Hepatocyte (in vitro differentiated cells): ENCODE measurements around the gene APOA4. TPM values are rescaled to one million over a fixed set of nuclear protein-coding genes. Genes with fewer than 3 reads are reported as not detected.

Source experiments
- DNase-seq: peaks from one replicate; pipeline ENCODE4 v3.0.0-alpha.2; 2016; ENCODE audit warnings: low spot score
- H2AFZ ChIP-seq: fragments of 200-600 bp; sonication (generic); 2 replicates; pipeline ENCODE4 v1.6.0; 2016; ENCODE audit warnings: antibody characterized with exemption, mild to moderate bottlenecking
- H3K27ac ChIP-seq: fragments of 200-600 bp; sonication (generic); 2 replicates; pipeline ENCODE4 v1.5.1; 2016; ENCODE audit warnings: mild to moderate bottlenecking
- H3K27me3 ChIP-seq: fragments of 200-600 bp; sonication (generic); 2 replicates; pipeline ENCODE4 v1.6.1; 2016
- H3K36me3 ChIP-seq: fragments of 200-600 bp; sonication (generic); replicated peaks from 2 replicates; pipeline ENCODE4 v1.5.1; 2016; ENCODE audit warnings: low read depth; ENCODE audit not compliant: insufficient read depth
- H3K4me1 ChIP-seq: fragments of 200-600 bp; sonication (generic); 2 replicates; pipeline ENCODE4 v1.5.1; 2016; ENCODE audit warnings: mild to moderate bottlenecking, moderate library complexity; ENCODE audit not compliant: insufficient read depth
- H3K4me2 ChIP-seq: fragments of 200-600 bp; sonication (generic); 2 replicates; pipeline ENCODE4 v1.6.0; 2016
- H3K4me3 ChIP-seq: fragments of 200-600 bp; sonication (generic); 2 replicates; pipeline ENCODE4 v1.5.1; 2016; ENCODE audit warnings: mild to moderate bottlenecking
- H3K79me2 ChIP-seq: fragments of 200-600 bp; sonication (generic); 2 replicates; pipeline ENCODE4 v1.6.0; 2017; ENCODE audit warnings: mild to moderate bottlenecking
- H3K9me2 ChIP-seq: fragments of 200-600 bp; sonication (generic); replicated peaks from 2 replicates; pipeline ENCODE4 v1.6.0; 2017; ENCODE audit warnings: mild to moderate bottlenecking; ENCODE audit not compliant: insufficient read depth
- H3K9me3 ChIP-seq: fragments of 200-600 bp; sonication (generic); 2 replicates; pipeline ENCODE4 v1.5.1; 2016; ENCODE audit warnings: low read depth, mild to moderate bottlenecking
- H4K20me1 ChIP-seq: fragments of 200-600 bp; sonication (generic); 2 replicates; pipeline ENCODE4 v1.6.0; 2016; ENCODE audit warnings: mild to moderate bottlenecking; ENCODE audit not compliant: insufficient read depth, poor library complexity, severe bottlenecking
- CTCF ChIP-seq: fragments of 200-600 bp; sonication (generic); IDR thresholded peaks from 2 replicates; pipeline ENCODE4 v1.5.1; 2016; ENCODE audit warnings: antibody characterized with exemption, mild to moderate bottlenecking; ENCODE audit not compliant: poor library complexity
- EZH2 ChIP-seq: fragments of 200-600 bp; sonication (generic); IDR thresholded peaks from 2 replicates; pipeline ENCODE4 v1.6.1; 2016; ENCODE audit warnings: antibody characterized with exemption, mild to moderate bottlenecking, borderline replicate concordance
- EZH2phosphoT487 ChIP-seq: fragments of 200-600 bp; sonication (generic); IDR thresholded peaks from one replicate; pipeline ENCODE4 v1.6.1; 2018; ENCODE audit warnings: antibody characterized with exemption, mild to moderate bottlenecking, low read depth, moderate library complexity; ENCODE audit not compliant: unreplicated experiment, severe bottlenecking
- WGBS: methylation state at CpG from one replicate; pipeline ENCODE4 v1.1.6; 2016; ENCODE audit warnings: low lambda C conversion rate; ENCODE audit errors: missing lambda C conversion rate; 5-methylcytosine and 5-hydroxymethylcytosine counted together
- polyA plus RNA-seq: library from polyadenylated mRNA; unstranded; fragments of >200 nt; fragmentation: Nextera tagmentation; extraction: Ambion mirVana; gene quantifications from 2 replicates; pipeline ENCODE4 v1.2.1, GENCODE V29; 2016
- total RNA-seq: library from RNA; depleted of rRNA; stranded (reverse); fragments of >200 nt; gene quantifications from 2 replicates; pipeline ENCODE4 v1.2.3, GENCODE V29; 2014

The APOA4 gene
- total and polyA plus RNA-seq, 2 experiments from 2014 or later = 810 to 1,133 TPM

- under 1% methylated on average over 61 of the region's 73 CpGs for WGBS
- Histone ChIP-seq H3K4me3 (peak within 1 kb of the TSS; percentile 100), H4K20me1 (no peaks in the 10 kb centered on the region), H3K27ac (peak within 1 kb of the TSS; percentile 100), H3K27me3 (no peaks in the 10 kb centered on the region), H3K9me3 (no peaks in the 10 kb centered on the region), H3K9me2 (no peaks in the 10 kb centered on the region), H3K4me1 (peaks cover 12% of the 10 kb centered on the region), H2AFZ (peak within 1 kb of the TSS; percentile 98), H3K4me2 (peak within 1 kb of the TSS; percentile 81), H3K36me3 (no peaks in the 10 kb centered on the region), H3K79me2 (peaks cover 37% of the 10 kb centered on the region)
- TF ChIP-seq CTCF = no peak
- TF ChIP-seq EZH2phosphoT487 = no peak
- TF ChIP-seq EZH2 = no peak
- DNase-seq = peak; percentile 94
Observed at GRCh38 chr11:116772443-116773202, 50.5 kb downstream of the APOA4 start, which contains the start of gene BUD13. Gene BUD13 (minus strand): TSS chr11:116772987. CDS start chr11:116772964, 23 bp downstream.

- no peaks in the 10 kb centered on the region for H3K9me3 ChIP-seq
- H3K4me3 ChIP-seq = peak overlapping the region; percentile 100
- no peak for DNase-seq
- peaks cover 37% of the 10 kb centered on the region for H3K79me2 ChIP-seq
- TF ChIP-seq EZH2 (no peak), EZH2phosphoT487 (no peak), CTCF (no peak)
- peak overlapping the region; percentile 98 for H2AFZ ChIP-seq
- H4K20me1 ChIP-seq = no peaks in the 10 kb centered on the region
- H3K4me1 ChIP-seq = peaks cover 12% of the 10 kb centered on the region
- H3K27me3 ChIP-seq = no peaks in the 10 kb centered on the region
- peak overlapping the region; percentile 100 for H3K27ac ChIP-seq
- H3K36me3 ChIP-seq = no peaks in the 10 kb centered on the region
- no peaks in the 10 kb centered on the region for H3K9me2 ChIP-seq
- H3K4me2 ChIP-seq = peak overlapping the region; percentile 81
- 22% methylated on average over 2 of the region's 2 CpGs for WGBS
Observed at GRCh38 chr11:116771935-116772334, 51.2 kb downstream of the APOA4 start.

Other genes with a start within 250 kb of the APOA4 start
- 11.8 and 12.6 TPM in 2 replicates for gene BUD13, start 50.3 kb downstream of the APOA4 start, total RNA-seq
- 9.9 and 11.1 TPM in 2 replicates for gene BUD13, start 50.3 kb downstream of the APOA4 start, polyA plus RNA-seq
- gene ZPR1, start 35.3 kb downstream of the APOA4 start, total RNA-seq = 38.3 and 38.6 TPM in 2 replicates
- 50.1 and 53.3 TPM in 2 replicates for gene ZPR1, start 35.3 kb downstream of the APOA4 start, polyA plus RNA-seq
- gene APOA5, start 31.4 kb downstream of the APOA4 start, total RNA-seq = 16.3 and 20.3 TPM in 2 replicates
- 13.4 and 14.6 TPM in 2 replicates for gene APOA5, start 31.4 kb downstream of the APOA4 start, polyA plus RNA-seq
- gene APOC3, start 6.6 kb upstream of the APOA4 start, total RNA-seq = 2,309 and 2,825 TPM in 2 replicates
- 1,438 and 2,125 TPM in 2 replicates for gene APOC3, start 6.6 kb upstream of the APOA4 start, polyA plus RNA-seq
- 4,253 and 4,361 TPM in 2 replicates for gene APOA1, start 14.3 kb upstream of the APOA4 start, total RNA-seq
- 5,326 and 7,624 TPM in 2 replicates for gene APOA1, start 14.3 kb upstream of the APOA4 start, polyA plus RNA-seq